GM10266 (cell line): ENCODE measurements around the gene SH2D3A.

Source experiments
- DNase-seq: peaks from one replicate; pipeline ENCODE4 v3.0.0; 2012; ENCODE audit errors: extremely low spot score
- CTCF ChIP-seq: IDR thresholded peaks from 2 replicates; pipeline ENCODE4 v1.5.1; 2012; ENCODE audit warnings: mild to moderate bottlenecking, low read depth; ENCODE audit not compliant: control insufficient read depth, insufficient read depth; ENCODE audit errors: missing control alignments

SH2D3A gene

GRCh38 chr19:6737873-6738786 is 29.1 kb downstream of the SH2D3A start:
- peak; percentile 77 for TF ChIP-seq CTCF
- peak; percentile 84 for DNase-seq

- no peak for TF ChIP-seq CTCF
Observed at GRCh38 chr19:6737284-6737872, 29.9 kb downstream of the SH2D3A start, which contains the start of gene GPR108. TSS of gene GPR108 (minus strand) at chr19:6737580. CDS start at chr19:6737576, 4 bp downstream.

GRCh38 chr19:6736917-6737283 is 30.3 kb downstream of the SH2D3A start:
- no peak for DNase-seq
- no peak for TF ChIP-seq CTCF

More at GRCh38 chr19:6737284-6737872, 29.9 kb downstream of the SH2D3A start, which contains the start of gene GPR108:
- DNase-seq: peak; percentile 99

GRCh38 chr19:6736169-6736916 is 30.9 kb downstream of the SH2D3A start:
- peak; percentile 87 for DNase-seq
- peak; percentile 80 for TF ChIP-seq CTCF

GRCh38 chr19:6735181-6735911 is 31.9 kb downstream of the SH2D3A start:
- DNase-seq: no peak
- no peak for TF ChIP-seq CTCF

GRCh38 chr19:6734096-6734696 is 33.0 kb downstream of the SH2D3A start:
- no peak for DNase-seq
- no peak for TF ChIP-seq CTCF
